Peyer's patch (tissue), 4 donors: Measurements from ENCODE around the gene CTBP1.

Experiments
- POLR2A ChIP-seq, 2 donors: fragments of 450-650 bp; IDR thresholded peaks; one replicate each; pipeline ENCODE4 v1.5.1; 2017; ENCODE audit warnings: antibody characterized with exemption in 2 of 2, mild to moderate bottlenecking in 2 of 2, moderate library complexity in 2 of 2
- TF ChIP-seq, protein P1 (sequence below), 6 experiments: fragments of 450-650 bp in 4 of 6; fragments of 200-600 bp in 2 of 6; sonication (generic) in 1 of 6; IDR thresholded peaks; one replicate each; pipeline ENCODE4 v1.5.1; 2017 to 2019; ENCODE audit warnings: antibody characterized with exemption in 6 of 6, mild to moderate bottlenecking in 3 of 6, moderate library complexity in 1 of 6

DNA sequence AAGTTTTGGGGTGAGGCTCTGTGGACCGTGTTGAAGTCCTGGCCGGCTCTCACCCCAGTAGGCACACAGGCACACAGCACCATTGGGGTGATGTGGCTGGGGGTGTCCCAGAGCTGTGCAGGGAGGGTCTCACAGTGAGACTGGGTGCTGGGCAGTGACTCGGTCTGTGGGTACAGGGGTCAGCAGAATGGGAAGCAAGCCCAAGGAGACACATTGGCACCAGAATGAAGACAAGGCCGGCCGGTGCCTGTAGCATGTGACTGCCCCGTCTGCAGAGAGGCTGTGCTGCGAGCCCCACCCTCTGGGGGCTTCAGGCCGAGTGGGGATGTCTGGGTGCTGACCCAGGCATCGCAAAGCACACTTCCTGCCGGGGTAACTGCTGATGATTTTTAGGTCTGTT is 46.0 kb upstream of the CTBP1 start:
- no peak for TF ChIP-seq POLR2A (IDR thresholded peaks at IDR 0.05)
- TF ChIP-seq, protein P1, sequence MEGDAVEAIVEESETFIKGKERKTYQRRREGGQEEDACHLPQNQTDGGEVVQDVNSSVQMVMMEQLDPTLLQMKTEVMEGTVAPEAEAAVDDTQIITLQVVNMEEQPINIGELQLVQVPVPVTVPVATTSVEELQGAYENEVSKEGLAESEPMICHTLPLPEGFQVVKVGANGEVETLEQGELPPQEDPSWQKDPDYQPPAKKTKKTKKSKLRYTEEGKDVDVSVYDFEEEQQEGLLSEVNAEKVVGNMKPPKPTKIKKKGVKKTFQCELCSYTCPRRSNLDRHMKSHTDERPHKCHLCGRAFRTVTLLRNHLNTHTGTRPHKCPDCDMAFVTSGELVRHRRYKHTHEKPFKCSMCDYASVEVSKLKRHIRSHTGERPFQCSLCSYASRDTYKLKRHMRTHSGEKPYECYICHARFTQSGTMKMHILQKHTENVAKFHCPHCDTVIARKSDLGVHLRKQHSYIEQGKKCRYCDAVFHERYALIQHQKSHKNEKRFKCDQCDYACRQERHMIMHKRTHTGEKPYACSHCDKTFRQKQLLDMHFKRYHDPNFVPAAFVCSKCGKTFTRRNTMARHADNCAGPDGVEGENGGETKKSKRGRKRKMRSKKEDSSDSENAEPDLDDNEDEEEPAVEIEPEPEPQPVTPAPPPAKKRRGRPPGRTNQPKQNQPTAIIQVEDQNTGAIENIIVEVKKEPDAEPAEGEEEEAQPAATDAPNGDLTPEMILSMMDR (IDR thresholded peaks at IDR 0.05) = no peak
